Sigmoid colon (tissue), 7 donors: Measurements from ENCODE around the gene BATF3. TPM values are rescaled to one million over a fixed set of nuclear protein-coding genes. Genes with fewer than 3 reads are reported as not detected.

ENCODE experiments used
- DNase-seq: peaks from one replicate; pipeline ENCODE4 v3.0.0-alpha.2; 2019
- H3K27ac ChIP-seq, 4 donors: fragments of 200-600 bp; sonication (generic); one replicate each; pipeline ENCODE4 v1.5.1; 2016 to 2019; ENCODE audit warnings: mild to moderate bottlenecking in 1 of 4
- H3K27me3 ChIP-seq, 3 donors: fragments of 200-600 bp; sonication (generic); one replicate each; pipeline ENCODE4 v1.5.1; 2019; ENCODE audit warnings: mild to moderate bottlenecking in 1 of 3
- H3K36me3 ChIP-seq, 4 donors: fragments of 200-600 bp; sonication (generic); one replicate each; pipeline ENCODE4 v1.5.1; 2016 to 2019
- H3K4me1 ChIP-seq, 4 donors: fragments of 200-600 bp; sonication (generic); one replicate each; pipeline ENCODE4 v1.5.1; 2017 to 2019
- H3K4me3 ChIP-seq, 4 donors: fragments of 200-600 bp; sonication (generic); one replicate each; pipeline ENCODE4 v1.5.1; 2017 to 2019; ENCODE audit warnings: mild to moderate bottlenecking in 2 of 4, moderate library complexity in 1 of 4
- H3K9me3 ChIP-seq, 4 donors: fragments of 200-600 bp in 3 of 4; sonication (generic) in 3 of 4; one replicate each; pipeline versions ENCODE4 v1.5.1 to v1.6.1; 2013 to 2019
- CTCF ChIP-seq, 4 experiments: fragments of 450-650 bp in 3 of 4; fragments of 200-600 bp in 1 of 4; IDR thresholded peaks; one replicate each; pipeline ENCODE4 v1.5.1; 2016 to 2019; ENCODE audit warnings: antibody characterized with exemption in 4 of 4, mild to moderate bottlenecking in 3 of 4, moderate library complexity in 2 of 4
- EP300 ChIP-seq, 4 donors: sonication (generic); formaldehyde crosslinking; IDR thresholded peaks; one replicate each; pipeline ENCODE4 v1.6.1; 2017; ENCODE audit warnings: antibody characterized with exemption in 4 of 4
- POLR2A ChIP-seq, 2 donors: fragments of 450-650 bp; IDR thresholded peaks; one replicate each; pipeline ENCODE4 v1.6.1; 2016; ENCODE audit warnings: antibody characterized with exemption in 2 of 2, mild to moderate bottlenecking in 2 of 2, moderate library complexity in 2 of 2
- POLR2AphosphoS5 ChIP-seq, 4 donors: sonication (generic); formaldehyde crosslinking; IDR thresholded peaks; one replicate each; pipeline ENCODE4 v1.6.1; 2017; ENCODE audit warnings: antibody characterized with exemption in 4 of 4
- WGBS, 2 donors: extraction: QIAGEN DNeasy Blood & Tissue Kit; methylation state at CpG; one replicate each; pipeline ENCODE4 v1.1.7; 2013; 5-methylcytosine and 5-hydroxymethylcytosine counted together
- intact Hi-C: fragments of 100-400 bp; cut with DNase I; formaldehyde crosslinking; loops from one replicate; pipeline ENCODE4 v1.15.1; 2023
- polyA plus RNA-seq, 3 donors: library from polyadenylated mRNA; stranded (reverse); fragments of 200-250 nt; gene quantifications; one replicate each; pipeline ENCODE4 v1.2.3, GENCODE V29; 2013
- total RNA-seq, 4 donors: library from RNA; depleted of rRNA; stranded (reverse); fragments of >200 nt; gene quantifications; one replicate each; pipeline ENCODE4 v1.1.0, GENCODE V29; 2016
- donor health status: healthy with polysubstance abuse.
- donor health status: Bipolar disorder and iron deficiency.
- donor health status: healthy.

Gene BATF3
- total and polyA plus RNA-seq, 7 donors = 1.8 to 10.0 (median 3.3) TPM

- intact Hi-C loops = no loop called here
- WGBS, 2 donors = 82 to 83% methylated on average over 3 of the region's 3 CpGs
- no peak for TF ChIP-seq POLR2A (IDR thresholded peaks at IDR 0.05)
- no peak for TF ChIP-seq EP300 (IDR thresholded peaks at IDR 0.05)
- Histone ChIP-seq H3K9me3 (no peaks in the 10 kb centered on the region), H3K36me3 (no peaks in the 10 kb centered on the region), H3K27ac (no peak overlapping the region), H3K4me1 (no peaks in the 10 kb centered on the region), H3K4me3 (no peak overlapping the region), H3K27me3 (no peaks in the 10 kb centered on the region)
- DNase-seq = no peak
Observed at GRCh38 chr1:212648431-212648830, 51.2 kb downstream of the BATF3 start.

DNA sequence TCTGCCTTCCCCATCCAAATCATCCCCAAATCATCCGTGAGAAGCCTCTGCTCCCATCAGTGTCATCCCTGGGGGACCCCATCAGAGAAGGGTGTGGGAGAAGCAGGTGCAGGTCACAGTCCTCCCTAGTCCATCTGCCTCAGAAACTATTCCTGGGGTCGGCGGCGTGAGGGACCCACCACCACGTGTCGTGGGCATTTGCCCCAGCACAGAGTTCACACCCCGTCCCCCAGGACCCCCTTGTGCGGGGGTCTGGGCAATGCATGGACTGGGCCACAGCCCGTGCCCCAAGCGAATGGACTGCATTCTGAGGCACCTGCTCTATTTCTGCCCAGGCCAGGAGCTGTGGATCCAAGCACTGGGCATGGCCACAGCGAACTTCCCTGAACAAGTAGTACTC, 52.6 kb downstream of the BATF3 start:
- H3K27me3 ChIP-seq = no peaks in the 10 kb centered on the region
- no peak for TF ChIP-seq CTCF (IDR thresholded peaks at IDR 0.05)
- no peak for TF ChIP-seq POLR2A (IDR thresholded peaks at IDR 0.05)
- no peak overlapping the region for H3K27ac ChIP-seq
- intact Hi-C loops = no loop called here
- no peaks in the 10 kb centered on the region for H3K4me1 ChIP-seq
- WGBS, 2 donors = 94 to 97% methylated on average over 11 of the region's 11 CpGs
- H3K9me3 ChIP-seq = no peaks in the 10 kb centered on the region
- no peak for DNase-seq
- H3K36me3 ChIP-seq = no peaks in the 10 kb centered on the region
- no peak overlapping the region for H3K4me3 ChIP-seq

GRCh38 chr1:212646588-212646987, 53.1 kb downstream of the BATF3 start:
- Histone ChIP-seq H3K9me3 (no peaks in the 10 kb centered on the region), H3K4me3 (no peak overlapping the region), H3K4me1 (no peaks in the 10 kb centered on the region), H3K27ac (no peak overlapping the region), H3K27me3 (no peaks in the 10 kb centered on the region), H3K36me3 (no peaks in the 10 kb centered on the region)
- TF ChIP-seq EP300 (IDR thresholded peaks at IDR 0.05) (no peak), POLR2AphosphoS5 (IDR thresholded peaks at IDR 0.05) (no peak)
- intact Hi-C loops = no loop called here
- DNase-seq = no peak
- 93 to 95% methylated on average over 19 of the region's 19 CpGs for WGBS, 2 donors

GRCh38 chr1:212645546-212646543, 53.8 kb downstream of the BATF3 start:
- Histone ChIP-seq H3K9me3 (no peaks in the 10 kb centered on the region), H3K4me1 (no peaks in the 10 kb centered on the region), H3K27me3 (no peaks in the 10 kb centered on the region), H3K36me3 (no peaks in the 10 kb centered on the region), H3K4me3 (no peak overlapping the region), H3K27ac (no peak overlapping the region)
- TF ChIP-seq POLR2A (IDR thresholded peaks at IDR 0.05) (no peak), EP300 (IDR thresholded peaks at IDR 0.05) (no peak), CTCF (IDR thresholded peaks at IDR 0.05) (no peak), POLR2AphosphoS5 (IDR thresholded peaks at IDR 0.05) (no peak)
- WGBS, 2 donors = 70 to 80% methylated on average over 13 of the region's 13 CpGs
- no peak for DNase-seq
- intact Hi-C loops = no loop called here

DNA sequence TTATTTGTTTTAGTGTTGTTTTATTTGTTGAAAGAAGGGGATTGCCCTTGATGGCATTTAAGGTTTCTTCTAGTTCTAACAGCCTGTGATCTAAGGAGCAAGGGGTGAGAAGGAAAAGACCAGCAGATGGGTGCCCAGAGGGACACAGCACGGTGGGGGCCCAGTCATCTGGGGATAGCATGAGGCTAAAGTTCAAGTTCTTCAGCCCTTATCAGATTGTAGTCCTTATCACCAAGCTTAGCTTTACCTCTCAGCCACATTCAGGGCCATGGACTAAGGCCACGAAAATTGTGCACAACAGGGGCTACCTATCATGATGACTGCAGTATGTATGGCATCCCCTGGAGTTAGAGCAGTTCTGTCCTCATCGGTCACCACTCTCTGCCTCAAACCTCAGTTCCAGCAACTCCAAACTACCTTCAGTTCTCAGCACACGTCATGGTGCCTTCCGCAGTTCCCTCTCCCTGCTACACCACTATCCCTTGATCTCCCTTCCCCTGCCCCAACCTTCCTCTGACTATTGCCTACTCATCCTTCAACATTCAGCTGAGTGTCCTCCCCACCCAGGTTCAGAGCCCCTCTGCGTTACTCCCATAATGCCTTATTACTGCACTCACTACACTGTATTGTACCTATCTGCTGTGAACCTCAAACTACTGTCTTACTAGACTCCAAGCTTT, 54.6 kb downstream of the BATF3 start:
- 70 to 81% methylated on average over 6 of the region's 6 CpGs for WGBS, 2 donors
- no peak for TF ChIP-seq EP300 (IDR thresholded peaks at IDR 0.05)
- no peak for TF ChIP-seq CTCF (IDR thresholded peaks at IDR 0.05)
- TF ChIP-seq POLR2AphosphoS5 (IDR thresholded peaks at IDR 0.05) = no peak
- no peak for DNase-seq
- no peaks in the 10 kb centered on the region for H3K9me3 ChIP-seq
- H3K4me3 ChIP-seq = no peak overlapping the region
- intact Hi-C loops = no loop called here
- no peaks in the 10 kb centered on the region for H3K4me1 ChIP-seq
- H3K27me3 ChIP-seq = no peaks in the 10 kb centered on the region
- no peak overlapping the region for H3K27ac ChIP-seq
- no peaks in the 10 kb centered on the region for H3K36me3 ChIP-seq
